Hypothalamus (tissue), 51 donors: ENCODE results near the gene ECE2.

Source experiments
- DNase-seq, 51 donors: peaks; one replicate each; lab custom pipeline; 2025; lab: John Stamatoyannopoulos, UW

Gene ECE2

DNA sequence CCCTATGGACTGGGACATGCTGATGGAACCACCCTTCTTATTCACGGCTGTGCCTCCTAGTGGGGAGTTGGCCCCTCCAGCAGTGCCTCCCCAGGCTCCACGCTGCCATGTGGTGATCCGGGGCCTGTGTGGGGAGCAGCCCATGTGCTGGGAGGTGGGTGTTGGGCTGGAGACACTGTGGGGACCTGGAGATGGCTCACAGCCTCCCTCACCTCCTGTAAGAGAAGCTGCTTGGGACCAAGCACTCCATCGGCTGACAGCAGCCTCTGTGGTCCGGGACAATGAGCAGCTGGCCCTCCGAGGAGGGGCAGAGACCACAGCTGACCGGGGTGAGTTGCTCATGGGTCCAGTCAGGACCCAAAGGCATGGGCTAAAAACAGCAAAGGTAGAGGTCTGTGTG lies 36.1 kb upstream of the ECE2 start:
- no peak for DNase-seq

DNA sequence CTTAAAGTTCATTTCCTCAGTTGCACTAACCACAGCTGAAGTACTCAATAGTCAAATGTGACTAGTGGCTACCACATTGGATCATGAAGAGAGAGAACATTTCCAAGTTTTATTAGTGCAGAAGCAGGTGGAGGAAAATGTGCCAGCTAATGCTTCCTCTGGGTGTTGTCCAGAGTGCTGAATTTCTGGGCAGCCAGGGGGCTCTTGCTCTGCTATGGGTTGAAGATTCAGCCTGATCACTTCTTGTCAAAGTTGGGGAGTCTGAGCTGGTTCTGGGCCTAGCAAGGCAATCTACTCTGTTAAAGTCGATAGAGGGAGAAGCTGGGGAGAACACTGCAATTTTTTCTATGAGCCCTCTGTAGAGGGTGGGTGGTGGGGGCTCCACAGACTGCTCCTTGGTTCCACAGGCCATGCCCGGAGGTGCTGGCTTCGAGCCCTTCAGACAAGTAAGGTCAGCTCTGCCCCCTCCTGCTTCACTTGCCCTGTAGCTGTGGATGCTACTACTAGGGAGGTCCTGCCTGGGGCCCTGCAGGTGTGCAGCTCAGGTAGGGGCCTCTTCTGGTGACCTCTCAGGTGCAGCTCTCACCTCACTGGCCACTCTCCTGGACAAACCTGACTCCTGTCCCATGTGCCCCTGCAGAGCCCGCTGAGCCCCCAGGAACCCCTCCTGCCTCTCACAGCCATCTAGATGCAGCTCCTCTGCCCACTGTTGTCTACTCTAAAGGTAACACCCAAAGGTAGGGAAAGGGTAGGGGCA lies 35.3 kb upstream of the ECE2 start:
- no peak for DNase-seq

GRCh38 chr3:184241141-184241446 lies 34.7 kb upstream of the ECE2 start:
- no peak for DNase-seq

- no peak for DNase-seq
Observed at GRCh38 chr3:184241447-184242296, 34.1 kb upstream of the ECE2 start.

DNA sequence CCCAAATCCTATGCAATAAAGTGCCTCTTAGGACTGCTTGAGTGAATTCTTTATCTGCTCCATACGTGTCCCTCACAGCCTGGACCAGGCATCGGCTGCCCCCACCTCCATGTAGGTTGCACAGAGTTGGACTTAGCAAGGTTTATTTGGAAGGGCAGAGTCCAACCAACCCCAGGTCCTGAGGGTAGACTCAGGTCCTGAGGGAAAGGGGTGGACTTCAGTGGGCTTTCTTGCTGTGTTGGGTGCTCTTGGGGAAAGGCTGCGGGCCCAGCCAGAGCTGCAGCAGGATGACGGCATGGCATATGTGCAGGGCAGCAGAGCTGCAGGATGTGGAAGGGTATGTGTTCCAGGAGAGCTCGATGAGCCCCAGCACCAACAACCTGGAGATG lies 33.5 kb upstream of the ECE2 start:
- DNase-seq, result no peak

- peak; percentile 37 to 90 (median 66) for DNase-seq
Observed at GRCh38 chr3:184248454-184249411, 27.1 kb upstream of the ECE2 start, which contains the start of gene ALG3. Gene ALG3, minus strand, starts transcription at chr3:184248962. Its CDS starts 22 bp downstream, at chr3:184248940.

DNA sequence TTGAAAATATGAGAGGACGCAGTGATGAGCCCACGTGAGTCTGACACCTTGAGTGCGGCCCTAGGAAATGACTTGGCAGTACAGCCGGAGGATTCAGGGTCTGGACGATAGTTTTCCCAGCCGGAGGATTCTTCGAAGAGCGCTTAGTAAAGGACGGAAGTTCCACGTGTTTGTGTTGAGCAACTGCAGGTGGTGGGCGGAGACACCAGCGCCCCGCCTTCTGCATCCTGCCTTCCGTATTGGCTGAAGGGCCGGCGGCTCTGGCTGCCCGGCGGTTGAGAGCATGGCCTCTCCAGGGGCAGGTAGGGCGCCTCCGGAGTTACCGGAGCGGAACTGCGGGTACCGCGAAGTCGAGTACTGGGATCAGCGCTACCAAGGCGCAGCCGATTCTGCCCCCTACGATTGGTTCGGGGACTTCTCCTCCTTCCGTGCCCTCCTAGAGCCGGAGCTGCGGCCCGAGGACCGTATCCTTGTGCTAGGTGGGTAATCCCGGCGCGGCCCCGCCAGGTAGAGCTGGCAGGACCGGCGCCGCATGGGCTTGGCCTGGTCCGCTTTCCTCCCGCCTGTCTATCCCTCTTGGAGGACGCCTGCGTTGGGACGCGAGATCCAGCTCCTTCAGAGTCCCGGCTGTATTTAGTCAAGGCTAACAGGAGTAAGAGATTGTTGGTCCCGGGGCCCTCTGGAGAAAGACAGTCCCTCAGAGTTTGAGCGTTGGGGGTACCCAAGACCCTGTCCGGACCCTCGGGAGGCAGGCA lies 26.2 kb upstream of the ECE2 start, which contains the start of gene EEF1AKMT4:
TSS of gene EEF1AKMT4 (plus strand) at position 261 of the 755 bp plus-strand sequence. CDS start at position 284, 23 bp downstream.
- peak; percentile 29 to 95 (median 87) for DNase-seq

- peak in 47 of 51 donors; percentile 16 to 89 (median 55) for DNase-seq
Observed at GRCh38 chr3:184250167-184250828, 25.5 kb upstream of the ECE2 start.

GRCh38 chr3:184255291-184256039 lies 20.4 kb upstream of the ECE2 start:
- DNase-seq, result no peak

GRCh38 chr3:184257083-184257915 lies 18.5 kb upstream of the ECE2 start:
- peak in 1 of 51 donors; percentile 13 for DNase-seq

DNA sequence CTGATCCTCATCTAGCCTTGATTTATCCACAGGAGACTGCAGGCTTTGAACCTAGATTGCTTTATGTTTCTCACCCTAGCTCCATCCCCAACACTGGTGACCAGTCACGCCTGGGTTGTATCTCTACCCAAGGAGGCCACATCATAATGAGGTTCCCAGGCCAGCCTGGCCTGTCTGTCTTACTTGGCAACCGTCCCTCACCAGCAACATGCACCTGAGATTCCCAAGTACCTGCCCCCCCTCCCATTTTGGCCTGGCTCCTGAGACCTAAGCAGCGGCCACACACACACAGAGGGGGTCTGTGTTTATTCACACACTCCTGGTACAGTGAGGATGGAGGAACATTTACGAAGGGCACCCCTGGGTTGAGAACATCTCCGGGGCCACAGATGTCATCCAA lies 16.9 kb upstream of the ECE2 start:
- no peak for DNase-seq

DNA sequence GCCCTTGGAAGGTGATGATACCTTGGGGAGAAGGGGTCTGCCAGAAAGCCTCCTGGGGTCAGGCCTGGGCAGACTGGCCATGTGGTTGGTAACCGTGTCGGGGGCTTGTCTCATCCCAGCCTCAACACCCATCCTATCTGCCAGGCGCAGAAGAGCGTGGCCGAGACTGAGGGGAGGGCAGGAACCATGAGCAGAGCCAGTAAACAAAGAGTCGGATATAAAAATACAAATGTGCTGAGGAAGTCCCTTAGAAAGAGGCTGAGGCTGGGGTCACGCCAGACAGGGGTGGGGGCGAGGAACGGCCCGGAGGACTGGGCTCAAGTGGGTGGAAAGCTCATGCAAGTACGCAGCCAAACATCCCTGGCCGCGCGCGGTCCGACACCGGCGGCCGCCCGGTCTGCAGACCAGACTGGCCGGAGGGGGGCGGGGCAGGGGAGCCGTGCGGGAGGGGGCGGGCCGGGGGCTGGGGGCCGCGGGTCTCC lies 16.4 kb upstream of the ECE2 start:
- DNase-seq, result peak in 4 of 51 donors; percentile 6 to 46 (median 34)

DNA sequence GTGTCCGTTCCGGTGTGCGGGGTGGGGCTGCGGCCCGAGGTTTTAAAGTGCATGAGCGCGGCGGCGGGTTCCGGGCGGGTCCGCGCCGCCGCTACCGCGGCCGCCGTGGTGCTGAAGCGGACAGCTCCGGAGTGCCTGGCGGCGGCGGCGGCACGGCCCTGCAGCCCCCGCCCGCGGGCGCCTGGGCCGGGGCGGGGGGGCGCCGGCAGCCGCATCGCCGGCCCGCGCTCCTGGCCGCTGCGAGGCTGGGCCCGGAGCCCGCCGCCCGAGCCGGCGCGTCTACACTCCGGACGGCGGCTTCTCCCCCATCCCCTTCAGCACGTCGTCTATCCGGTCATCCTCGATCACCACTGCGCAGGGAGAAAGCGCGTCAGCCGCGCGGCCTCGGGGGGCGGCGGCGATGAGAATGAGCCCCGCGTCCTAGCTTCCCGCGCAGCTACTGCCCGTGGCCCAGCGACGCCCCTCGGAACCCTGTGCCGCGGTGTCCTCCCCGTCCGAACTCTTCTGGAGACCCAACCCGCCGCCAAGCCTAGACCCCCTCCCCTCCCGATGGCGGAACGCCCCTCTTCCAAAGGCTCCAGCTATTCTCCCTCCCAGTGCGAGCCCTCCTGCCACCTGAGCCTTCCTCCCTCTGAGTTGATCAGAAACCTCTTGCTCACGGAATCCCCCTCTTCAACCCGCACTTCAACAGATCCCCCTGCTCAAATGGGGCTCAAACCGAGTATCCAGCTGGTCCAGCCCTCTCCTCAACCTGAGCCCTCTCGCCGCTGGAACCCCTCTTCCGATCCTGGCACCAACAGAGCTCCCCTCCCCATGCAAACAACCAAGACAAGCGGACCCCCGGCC lies 15.7 kb upstream of the ECE2 start:
- peak in 14 of 51 donors; percentile 6 to 62 (median 25) for DNase-seq

DNA sequence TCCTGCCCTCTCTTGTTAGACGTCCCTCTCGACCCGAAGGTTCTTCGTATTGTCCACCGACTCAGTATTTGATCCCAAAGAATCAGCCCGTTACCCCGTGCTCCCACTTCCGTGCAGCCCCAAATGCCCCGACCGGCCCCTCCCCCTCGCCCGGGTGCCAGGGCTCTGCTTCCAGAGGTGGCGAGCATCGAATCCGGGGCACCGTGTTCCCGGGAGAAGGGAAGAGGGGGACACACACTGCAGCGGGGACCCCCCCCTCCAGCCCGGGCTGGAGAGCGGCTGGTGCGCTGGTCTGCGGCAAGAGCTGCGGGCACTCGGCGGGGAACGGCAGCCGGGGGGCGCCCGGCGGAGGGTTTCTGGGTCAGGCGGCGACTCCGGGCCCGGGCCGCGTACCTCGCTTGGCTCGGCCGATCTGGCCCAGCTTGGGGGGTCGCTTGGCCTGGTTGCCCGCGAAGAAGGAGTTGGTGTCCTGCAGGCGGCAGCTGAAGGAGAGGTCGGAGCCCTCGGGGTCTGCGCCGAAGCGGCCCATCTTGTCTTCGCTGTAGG lies 15.0 kb upstream of the ECE2 start:
- peak in 2 of 51 donors; percentile 22 to 33 for DNase-seq

GRCh38 chr3:184261270-184261853 lies 14.5 kb upstream of the ECE2 start, which contains the start of gene CAMK2N2:
Gene CAMK2N2, minus strand, starts transcription at chr3:184261553. Its CDS starts 268 bp downstream, at chr3:184261285.
- DNase-seq, result peak in 41 of 51 donors; percentile 19 to 78 (median 55)
